ENCODE measurements around the gene HSPBAP1.

- no peak for TF ChIP-seq CTCF (IDR thresholded peaks at IDR 0.05)
- TF ChIP-seq POLR2AphosphoS5 (IDR thresholded peaks at IDR 0.05) = no peak
Observed at GRCh38 chr3:122742234-122742633, 51.4 kb downstream of the HSPBAP1 start.

Measured in upper lobe of left lung (tissue), 4 donors.